Ishikawa (cell line): Measurements from ENCODE around the gene KDM4B.

Source experiments
- CEBPB ChIP-seq: IDR thresholded peaks from 2 replicates; pipeline ENCODE4 v1.6.1; 2012
- CREB1 ChIP-seq: IDR thresholded peaks from 2 replicates; pipeline ENCODE4 v1.6.1; 2012; ENCODE audit warnings: low read depth
- EGR1 ChIP-seq: IDR thresholded peaks from 2 replicates; pipeline ENCODE4 v1.6.1; 2012
- EP300 ChIP-seq: IDR thresholded peaks from 2 replicates; pipeline ENCODE4 v1.6.1; 2012; ENCODE audit warnings: borderline replicate concordance
- FOXM1 ChIP-seq: IDR thresholded peaks from 2 replicates; pipeline ENCODE4 v1.6.1; 2012; ENCODE audit warnings: low read depth, borderline replicate concordance
- NFIC ChIP-seq: IDR thresholded peaks from 2 replicates; pipeline ENCODE4 v1.6.1; 2012
- RAD21 ChIP-seq: IDR thresholded peaks from 2 replicates; pipeline ENCODE4 v1.6.1; 2012; ENCODE audit warnings: low read depth
- TAF1 ChIP-seq: IDR thresholded peaks from 2 replicates; pipeline ENCODE4 v1.6.1; 2012; ENCODE audit warnings: low read depth, mild to moderate bottlenecking
- TCF12 ChIP-seq: IDR thresholded peaks from 2 replicates; pipeline ENCODE4 v1.6.1; 2012; ENCODE audit warnings: low read depth
- TEAD4 ChIP-seq: IDR thresholded peaks from 2 replicates; pipeline ENCODE4 v1.6.1; 2012
- YY1 ChIP-seq: IDR thresholded peaks from 2 replicates; pipeline ENCODE4 v1.6.1; 2012; ENCODE audit warnings: low read depth
- ZBTB7A ChIP-seq: IDR thresholded peaks from 2 replicates; pipeline ENCODE4 v1.6.1; 2012; ENCODE audit warnings: low read depth
- TF ChIP-seq, protein P1 (sequence below): IDR thresholded peaks from 2 replicates; pipeline ENCODE4 v1.6.1; 2012
- TF ChIP-seq, protein P2 (sequence below): IDR thresholded peaks from 2 replicates; pipeline ENCODE4 v1.6.1; 2012; ENCODE audit warnings: low read depth, mild to moderate bottlenecking
- TF ChIP-seq, protein P3 (sequence below): IDR thresholded peaks from 2 replicates; pipeline ENCODE4 v1.6.1; 2012

KDM4B gene

DNA sequence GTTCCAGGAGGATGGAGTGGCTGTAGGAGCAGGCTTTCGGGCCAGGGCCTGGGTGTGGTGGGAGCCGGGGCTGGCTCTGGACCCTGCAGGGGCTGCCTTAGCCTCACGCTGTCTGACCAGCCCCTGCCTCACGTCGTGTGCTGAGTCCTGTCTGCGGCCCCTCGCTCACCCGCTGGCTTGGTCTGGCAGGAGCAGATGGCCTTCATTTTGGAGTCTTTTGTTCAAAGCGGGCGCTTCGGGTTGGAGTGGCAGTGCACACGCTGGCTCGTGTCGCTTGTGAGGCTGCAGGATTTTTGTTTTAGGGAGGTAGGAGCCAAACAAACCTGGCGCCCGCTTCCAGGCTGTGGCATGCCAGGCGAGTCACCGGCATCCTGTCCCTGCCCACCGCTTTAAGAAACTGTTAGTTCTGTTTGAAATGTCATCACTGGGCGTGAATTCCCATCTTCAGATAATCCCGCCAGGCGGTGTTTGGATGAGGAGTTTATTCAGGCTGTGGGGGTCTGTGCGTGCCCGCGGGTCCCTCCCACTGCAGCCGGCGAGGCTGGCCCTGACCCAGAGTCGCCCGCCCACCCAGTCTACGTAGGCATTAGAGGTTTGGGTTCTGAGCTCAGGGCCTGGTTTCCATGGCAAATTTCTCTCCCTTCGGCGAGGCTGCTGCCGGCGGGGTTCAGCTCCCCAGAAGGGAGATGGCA, 89.8 kb downstream of the KDM4B start:
- TF ChIP-seq ZBTB7A = no peak
- no peak for TF ChIP-seq NFIC

DNA sequence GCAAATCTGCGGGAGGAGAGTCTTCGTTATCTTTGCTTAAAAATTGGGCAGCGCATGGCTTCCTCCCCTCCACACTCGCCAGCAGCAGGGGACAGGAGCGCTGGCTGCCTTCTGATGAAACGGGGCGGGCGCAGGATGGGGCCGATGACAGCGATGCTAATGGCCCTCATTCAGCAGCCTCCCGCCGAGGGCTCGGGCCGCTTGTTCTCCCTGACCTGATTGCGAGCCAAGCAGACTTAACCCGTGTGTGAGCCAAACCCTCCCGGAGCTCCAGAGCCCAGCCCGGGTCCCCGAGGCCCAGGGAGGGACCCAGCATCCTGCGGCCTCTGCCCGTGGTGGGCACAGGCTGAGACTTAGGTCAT, 90.3 kb downstream of the KDM4B start:
- TF ChIP-seq, protein P1, sequence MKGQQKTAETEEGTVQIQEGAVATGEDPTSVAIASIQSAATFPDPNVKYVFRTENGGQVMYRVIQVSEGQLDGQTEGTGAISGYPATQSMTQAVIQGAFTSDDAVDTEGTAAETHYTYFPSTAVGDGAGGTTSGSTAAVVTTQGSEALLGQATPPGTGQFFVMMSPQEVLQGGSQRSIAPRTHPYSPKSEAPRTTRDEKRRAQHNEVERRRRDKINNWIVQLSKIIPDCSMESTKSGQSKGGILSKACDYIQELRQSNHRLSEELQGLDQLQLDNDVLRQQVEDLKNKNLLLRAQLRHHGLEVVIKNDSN = no peak
- TF ChIP-seq CEBPB (no peak), EGR1 (no peak), RAD21 (no peak), FOXM1 (no peak), EP300 (no peak), TAF1 (no peak), TEAD4 (no peak), TCF12 (no peak), NFIC (no peak), CREB1 (no peak), YY1 (no peak), ZBTB7A (no peak)
- TF ChIP-seq, protein P2, sequence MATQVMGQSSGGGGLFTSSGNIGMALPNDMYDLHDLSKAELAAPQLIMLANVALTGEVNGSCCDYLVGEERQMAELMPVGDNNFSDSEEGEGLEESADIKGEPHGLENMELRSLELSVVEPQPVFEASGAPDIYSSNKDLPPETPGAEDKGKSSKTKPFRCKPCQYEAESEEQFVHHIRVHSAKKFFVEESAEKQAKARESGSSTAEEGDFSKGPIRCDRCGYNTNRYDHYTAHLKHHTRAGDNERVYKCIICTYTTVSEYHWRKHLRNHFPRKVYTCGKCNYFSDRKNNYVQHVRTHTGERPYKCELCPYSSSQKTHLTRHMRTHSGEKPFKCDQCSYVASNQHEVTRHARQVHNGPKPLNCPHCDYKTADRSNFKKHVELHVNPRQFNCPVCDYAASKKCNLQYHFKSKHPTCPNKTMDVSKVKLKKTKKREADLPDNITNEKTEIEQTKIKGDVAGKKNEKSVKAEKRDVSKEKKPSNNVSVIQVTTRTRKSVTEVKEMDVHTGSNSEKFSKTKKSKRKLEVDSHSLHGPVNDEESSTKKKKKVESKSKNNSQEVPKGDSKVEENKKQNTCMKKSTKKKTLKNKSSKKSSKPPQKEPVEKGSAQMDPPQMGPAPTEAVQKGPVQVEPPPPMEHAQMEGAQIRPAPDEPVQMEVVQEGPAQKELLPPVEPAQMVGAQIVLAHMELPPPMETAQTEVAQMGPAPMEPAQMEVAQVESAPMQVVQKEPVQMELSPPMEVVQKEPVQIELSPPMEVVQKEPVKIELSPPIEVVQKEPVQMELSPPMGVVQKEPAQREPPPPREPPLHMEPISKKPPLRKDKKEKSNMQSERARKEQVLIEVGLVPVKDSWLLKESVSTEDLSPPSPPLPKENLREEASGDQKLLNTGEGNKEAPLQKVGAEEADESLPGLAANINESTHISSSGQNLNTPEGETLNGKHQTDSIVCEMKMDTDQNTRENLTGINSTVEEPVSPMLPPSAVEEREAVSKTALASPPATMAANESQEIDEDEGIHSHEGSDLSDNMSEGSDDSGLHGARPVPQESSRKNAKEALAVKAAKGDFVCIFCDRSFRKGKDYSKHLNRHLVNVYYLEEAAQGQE = no peak
- TF ChIP-seq, protein P3, sequence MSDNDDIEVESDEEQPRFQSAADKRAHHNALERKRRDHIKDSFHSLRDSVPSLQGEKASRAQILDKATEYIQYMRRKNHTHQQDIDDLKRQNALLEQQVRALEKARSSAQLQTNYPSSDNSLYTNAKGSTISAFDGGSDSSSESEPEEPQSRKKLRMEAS = no peak

DNA sequence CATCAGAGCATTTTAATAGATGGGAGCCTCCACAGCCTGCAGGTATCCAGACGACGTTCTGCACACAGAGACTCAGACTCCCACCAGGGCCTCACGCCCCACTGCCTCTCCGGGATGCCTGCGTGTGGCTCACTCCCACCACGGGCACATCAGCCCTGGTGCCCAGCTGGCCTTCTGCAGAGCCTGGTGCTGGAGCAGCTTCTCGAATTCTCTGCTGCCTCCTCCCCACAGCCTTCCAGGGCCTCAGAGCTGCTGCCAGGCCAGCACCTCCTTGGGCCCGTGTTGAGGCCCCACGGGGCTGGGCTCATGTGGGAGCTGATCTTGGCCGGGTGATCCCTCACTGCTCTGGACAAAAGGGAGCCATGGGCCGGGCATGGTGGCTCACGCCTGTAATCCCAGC, 90.9 kb downstream of the KDM4B start:
- no peak for TF ChIP-seq EGR1
- no peak for TF ChIP-seq EP300
- no peak for TF ChIP-seq TAF1
- TF ChIP-seq CREB1 = no peak
- TF ChIP-seq YY1 = no peak
- TF ChIP-seq, protein P2 = no peak
- TF ChIP-seq, protein P1 = no peak
- TF ChIP-seq, protein P3 = no peak
- TF ChIP-seq ZBTB7A = no peak
- no peak for TF ChIP-seq CEBPB
- no peak for TF ChIP-seq TEAD4
- no peak for TF ChIP-seq NFIC
- no peak for TF ChIP-seq RAD21
- TF ChIP-seq FOXM1 = no peak
- TF ChIP-seq TCF12 = no peak

DNA sequence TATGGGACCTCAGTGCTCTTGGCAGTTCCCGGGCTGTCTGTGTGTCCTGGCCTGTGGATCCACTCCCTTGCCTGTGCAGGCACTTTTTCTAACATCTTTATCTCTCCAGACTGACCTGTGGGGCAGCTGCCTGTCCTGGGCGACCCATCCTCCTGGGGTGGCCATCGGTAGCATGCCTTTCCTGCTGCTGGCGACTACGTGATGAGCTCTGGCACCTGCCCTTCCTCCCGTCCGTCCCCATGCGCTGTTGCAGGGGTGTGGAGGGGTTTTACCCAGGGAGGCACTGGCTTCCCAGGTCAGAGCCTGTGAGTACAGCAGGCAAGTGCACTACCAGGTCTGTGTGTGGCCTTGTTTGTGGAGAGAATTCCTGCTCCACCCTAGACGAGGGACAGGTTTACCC, 93.3 kb downstream of the KDM4B start:
- no peak for TF ChIP-seq NFIC
- no peak for TF ChIP-seq RAD21

DNA sequence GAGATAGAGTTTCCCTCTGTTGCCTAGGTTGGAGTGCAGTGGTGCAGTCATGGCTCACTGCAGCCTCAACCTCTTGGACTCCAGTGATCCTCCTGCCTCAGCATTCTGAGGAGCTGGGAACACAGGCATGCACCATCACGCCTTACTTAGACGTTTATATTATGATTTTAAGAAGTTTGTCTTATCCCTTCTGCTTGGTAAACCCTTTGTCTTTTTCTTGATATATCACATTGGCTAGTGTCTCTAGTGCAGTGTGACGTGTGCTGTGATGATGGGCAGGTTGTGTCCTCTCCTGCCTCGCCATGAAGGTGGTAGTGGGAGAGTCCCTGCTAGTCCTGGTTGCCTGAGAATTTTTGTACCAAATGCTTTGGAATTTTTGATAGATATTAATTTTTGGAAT, 93.9 kb downstream of the KDM4B start:
- no peak for TF ChIP-seq EP300

DNA sequence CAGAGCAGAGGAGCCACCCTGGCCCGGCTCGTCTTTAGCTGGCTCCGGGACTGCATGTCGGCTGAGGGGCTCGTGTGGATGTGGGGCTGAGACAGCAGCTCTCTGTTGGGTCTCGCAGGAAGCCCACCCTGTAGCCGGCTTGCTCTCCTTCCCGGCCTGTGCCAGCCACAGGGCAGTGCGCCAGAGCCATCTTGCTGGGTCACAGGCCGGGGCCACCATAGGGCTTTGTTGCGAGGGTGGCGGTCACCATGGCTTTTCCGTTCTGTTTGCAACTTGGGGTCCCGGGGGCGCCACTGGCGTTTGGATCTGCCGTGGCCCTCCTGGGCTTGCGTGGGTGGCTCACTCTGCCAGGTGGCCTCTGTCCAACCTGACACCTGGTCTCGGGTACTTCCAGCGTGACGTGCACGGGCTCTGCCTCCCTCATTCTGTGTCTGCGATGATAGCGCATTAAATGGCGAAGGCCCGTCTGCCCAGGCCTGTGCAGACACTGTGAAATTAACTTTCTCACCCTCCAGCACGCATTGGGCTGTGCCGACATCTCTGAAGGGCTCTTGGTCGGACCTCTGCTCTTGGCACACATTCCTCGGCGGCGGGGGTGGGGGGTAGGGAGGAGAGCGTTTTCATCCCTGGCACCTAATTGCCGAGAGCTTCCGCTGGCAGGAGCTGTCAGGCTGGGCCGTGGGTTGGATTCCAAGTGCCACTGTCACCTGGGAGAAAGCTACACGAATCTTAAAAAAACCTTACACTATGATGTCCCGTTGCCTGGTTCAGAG, 95.1 kb downstream of the KDM4B start:
- TF ChIP-seq EP300 = no peak
- TF ChIP-seq EGR1 = no peak
- no peak for TF ChIP-seq YY1

DNA sequence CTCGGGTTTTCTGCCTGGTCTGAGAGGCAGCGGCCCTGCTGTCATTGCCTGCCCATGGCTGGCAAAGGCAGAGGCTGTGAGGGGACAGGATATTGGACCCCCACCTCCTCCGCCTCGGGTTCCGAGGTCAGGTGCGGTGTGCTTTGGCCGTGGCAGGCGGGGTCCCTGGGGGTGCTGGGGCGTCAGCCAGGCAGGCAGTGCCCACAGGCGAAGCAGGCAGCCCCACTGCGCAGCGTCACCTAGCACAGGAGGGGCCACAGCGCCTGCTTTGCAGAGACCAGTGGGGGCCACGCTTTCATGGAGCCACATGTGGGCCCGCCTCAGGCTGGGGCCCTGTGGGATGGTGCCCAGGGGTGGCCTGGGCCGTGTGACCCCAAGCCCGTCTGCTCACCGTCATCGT, 96.0 kb downstream of the KDM4B start:
- TF ChIP-seq RAD21 = no peak
- no peak for TF ChIP-seq ZBTB7A
- no peak for TF ChIP-seq TAF1
- TF ChIP-seq TEAD4 = no peak
- TF ChIP-seq NFIC = no peak
- TF ChIP-seq, protein P3 = no peak
- TF ChIP-seq, protein P1 = no peak
- no peak for TF ChIP-seq YY1
- TF ChIP-seq CREB1 = no peak
- no peak for TF ChIP-seq TCF12
- TF ChIP-seq CEBPB = no peak
- TF ChIP-seq, protein P2 = no peak
